ENCODE data around the gene TASL. TPM values are rescaled to one million over a fixed set of nuclear protein-coding genes. Genes with fewer than 3 reads are reported as not detected.

The TASL gene
- polyA plus RNA-seq, 1 of the 3 experiments (the other 2 are of a cell fraction), result not detected

GRCh38 chrX:30592831-30593230 is 15.3 kb upstream of the TASL start:
- Histone ChIP-seq H4K20me1 (ENCODE audit: insufficient read depth) (no peaks in the 10 kb centered on the region), H3K27ac (ENCODE audit: low read depth in 2 of 2, low read length in 1 of 2) (no peak overlapping the region), H3K36me3 (replicated peaks in 1 of 2; ENCODE audit: control insufficient read depth in 1 of 2, insufficient read depth in 2 of 2, low read length in 1 of 2) (no peaks in the 10 kb centered on the region), H3K9me3 (no peaks in the 10 kb centered on the region), H3K27me3 (ENCODE audit: insufficient read depth) (no peaks in the 10 kb centered on the region), H3K79me2 (ENCODE audit: insufficient read depth) (no peaks in the 10 kb centered on the region), H3K4me3 (ENCODE audit: low read depth in 2 of 2, low read length in 1 of 2) (no peak overlapping the region), H3K4me1 (ENCODE audit: control insufficient read depth in 1 of 2, insufficient read depth in 2 of 2, low read depth in 1 of 2, low read length in 1 of 2) (no peaks in the 10 kb centered on the region), H3K9me2 (no peaks in the 10 kb centered on the region), H3F3A (replicated peaks; ENCODE audit: insufficient read depth) (no peaks in the 10 kb centered on the region), H3K4me2 (no peak overlapping the region), H3K9ac (no peak overlapping the region), H2AFZ (ENCODE audit: low read depth) (peak overlapping the region; percentile 38)
- DNase-seq, result no peak
- CTCF ChIA-PET, result no interaction called here
- WGBS (ENCODE audit: low lambda C conversion rate), result 17% methylated on average over 3 of the region's 3 CpGs
- TF ChIP-seq, protein P1, sequence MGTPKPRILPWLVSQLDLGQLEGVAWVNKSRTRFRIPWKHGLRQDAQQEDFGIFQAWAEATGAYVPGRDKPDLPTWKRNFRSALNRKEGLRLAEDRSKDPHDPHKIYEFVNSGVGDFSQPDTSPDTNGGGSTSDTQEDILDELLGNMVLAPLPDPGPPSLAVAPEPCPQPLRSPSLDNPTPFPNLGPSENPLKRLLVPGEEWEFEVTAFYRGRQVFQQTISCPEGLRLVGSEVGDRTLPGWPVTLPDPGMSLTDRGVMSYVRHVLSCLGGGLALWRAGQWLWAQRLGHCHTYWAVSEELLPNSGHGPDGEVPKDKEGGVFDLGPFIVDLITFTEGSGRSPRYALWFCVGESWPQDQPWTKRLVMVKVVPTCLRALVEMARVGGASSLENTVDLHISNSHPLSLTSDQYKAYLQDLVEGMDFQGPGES (IDR thresholded peaks at IDR 0.05; ENCODE audit: low read depth, low read length), result no peak
- TF ChIP-seq SMC3 (IDR thresholded peaks at IDR 0.05; ENCODE audit: low read depth, low read length), result no peak
- no peak for TF ChIP-seq RCOR1 (IDR thresholded peaks at IDR 0.05; ENCODE audit: low read length)
- no peak for TF ChIP-seq RFX5 (IDR thresholded peaks at IDR 0.05; ENCODE audit: low read length)
- TF ChIP-seq SIN3A (IDR thresholded peaks at IDR 0.05; ENCODE audit: borderline replicate concordance, low read depth, low read length), result no peak
- TF ChIP-seq GATA2 (CRISPR knock-in tag; IDR thresholded peaks at IDR 0.05), result no peak
- TF ChIP-seq TCF12 (IDR thresholded peaks at IDR 0.05), result no peak
- no peak for TF ChIP-seq YY1 (IDR thresholded peaks at IDR 0.05; ENCODE audit: low read depth)
- TF ChIP-seq, protein P2, sequence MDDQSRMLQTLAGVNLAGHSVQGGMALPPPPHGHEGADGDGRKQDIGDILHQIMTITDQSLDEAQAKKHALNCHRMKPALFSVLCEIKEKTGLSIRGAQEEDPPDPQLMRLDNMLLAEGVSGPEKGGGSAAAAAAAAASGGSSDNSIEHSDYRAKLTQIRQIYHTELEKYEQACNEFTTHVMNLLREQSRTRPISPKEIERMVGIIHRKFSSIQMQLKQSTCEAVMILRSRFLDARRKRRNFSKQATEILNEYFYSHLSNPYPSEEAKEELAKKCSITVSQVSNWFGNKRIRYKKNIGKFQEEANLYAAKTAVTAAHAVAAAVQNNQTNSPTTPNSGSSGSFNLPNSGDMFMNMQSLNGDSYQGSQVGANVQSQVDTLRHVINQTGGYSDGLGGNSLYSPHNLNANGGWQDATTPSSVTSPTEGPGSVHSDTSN (IDR thresholded peaks at IDR 0.05), result no peak
- no peak for TF ChIP-seq RAD21 (IDR thresholded peaks at IDR 0.05; ENCODE audit: low read length)
- no peak for TF ChIP-seq TAF1 (IDR thresholded peaks at IDR 0.05; ENCODE audit: borderline replicate concordance, low read depth, low read length)
- no peak for TF ChIP-seq EP300 (IDR thresholded peaks at IDR 0.05; ENCODE audit: borderline replicate concordance in 1 of 2, low read depth in 1 of 2, low read length in 1 of 2)
- TF ChIP-seq MXI1 (IDR thresholded peaks at IDR 0.05; ENCODE audit: low read depth, low read length), result no peak
- TF ChIP-seq TEAD4 (IDR thresholded peaks at IDR 0.05; ENCODE audit: borderline replicate concordance, insufficient read depth), result no peak
- TF ChIP-seq ELF1 (IDR thresholded peaks at IDR 0.05), result no peak
- TF ChIP-seq CHD2 (IDR thresholded peaks at IDR 0.05; ENCODE audit: low read length, partially characterized antibody), result no peak
- TF ChIP-seq MEF2A (IDR thresholded peaks at IDR 0.05; ENCODE audit: borderline replicate concordance, low read depth), result no peak
- TF ChIP-seq FOXM1 (IDR thresholded peaks at IDR 0.05; ENCODE audit: low read depth), result no peak
- POLR2A ChIA-PET, result no interaction called here

GRCh38 chrX:30590368-30590767 is 12.8 kb upstream of the TASL start:
- WGBS (ENCODE audit: low lambda C conversion rate), result 33% methylated on average over 3 of the region's 3 CpGs
- no peak for TF ChIP-seq SIN3A (IDR thresholded peaks at IDR 0.05; ENCODE audit: borderline replicate concordance, low read depth, low read length)
- Histone ChIP-seq H2AFZ (ENCODE audit: low read depth) (no peak overlapping the region), H3K4me2 (no peak overlapping the region), H3K79me2 (ENCODE audit: insufficient read depth) (no peaks in the 10 kb centered on the region), H3F3A (replicated peaks; ENCODE audit: insufficient read depth) (no peaks in the 10 kb centered on the region), H3K27me3 (ENCODE audit: insufficient read depth) (no peaks in the 10 kb centered on the region), H3K9ac (no peak overlapping the region), H4K20me1 (ENCODE audit: insufficient read depth) (no peaks in the 10 kb centered on the region), H3K27ac (ENCODE audit: low read depth in 2 of 2, low read length in 1 of 2) (no peak overlapping the region), H3K4me1 (ENCODE audit: control insufficient read depth in 1 of 2, insufficient read depth in 2 of 2, low read depth in 1 of 2, low read length in 1 of 2) (no peaks in the 10 kb centered on the region), H3K9me3 (no peaks in the 10 kb centered on the region), H3K9me2 (no peaks in the 10 kb centered on the region), H3K4me3 (ENCODE audit: low read depth in 2 of 2, low read length in 1 of 2) (no peak overlapping the region), H3K36me3 (replicated peaks in 1 of 2; ENCODE audit: control insufficient read depth in 1 of 2, insufficient read depth in 2 of 2, low read length in 1 of 2) (no peaks in the 10 kb centered on the region)
- no peak for DNase-seq
- CTCF ChIA-PET, result no interaction called here
- POLR2A ChIA-PET, result no interaction called here
